Measurements from ENCODE around the gene CNTRL.
A peak's percentile ranks its signal among the peaks of the same experiment; 100 is the strongest.

The CNTRL gene

GRCh38 chr9:121206516-121207370, 132.0 kb downstream of the CNTRL start:
- DNase-seq, result no peak

GRCh38 chr9:121207371-121207940, 132.7 kb downstream of the CNTRL start:
- no peak for DNase-seq

- DNase-seq, result no peak
Measured at GRCh38 chr9:121210536-121210935, 135.8 kb downstream of the CNTRL start.

GRCh38 chr9:121213136-121213806, 138.5 kb downstream of the CNTRL start:
- peak; percentile 49 to 65 for DNase-seq

- DNase-seq, result no peak
Measured at GRCh38 chr9:121214005-121214404, 139.2 kb downstream of the CNTRL start.

GRCh38 chr9:121216271-121216805, 141.6 kb downstream of the CNTRL start:
- no peak for DNase-seq

- no peak for DNase-seq
Measured at GRCh38 chr9:121217609-121218292, 143.0 kb downstream of the CNTRL start.

GRCh38 chr9:121218357-121219027, 143.7 kb downstream of the CNTRL start:
- DNase-seq, result no peak

GRCh38 chr9:121219530-121219929, 144.8 kb downstream of the CNTRL start:
- DNase-seq, result no peak

GRCh38 chr9:121220996-121221663, 146.4 kb downstream of the CNTRL start:
- DNase-seq, result no peak

- DNase-seq, result no peak
Measured at GRCh38 chr9:121221664-121222055, 146.9 kb downstream of the CNTRL start.

GRCh38 chr9:121222524-121223171, 147.9 kb downstream of the CNTRL start:
- no peak for DNase-seq

- DNase-seq, result no peak
Measured at GRCh38 chr9:121225240-121225639, 150.5 kb downstream of the CNTRL start.

GRCh38 chr9:121226175-121226574, 151.4 kb downstream of the CNTRL start:
- DNase-seq, result no peak
